Thoracic aorta (tissue), 2 donors: Measurements from ENCODE around the gene IGF1R. TPM values are rescaled to one million over a fixed set of nuclear protein-coding genes. Genes with fewer than 3 reads are reported as not detected.
A peak's percentile ranks its signal among the peaks of the same experiment; 100 is the strongest.

ENCODE experiments used
- ATAC-seq: fragments of 150-250 bp; one replicate; pipeline ENCODE4 v1.8.0; 2017; ENCODE audit warnings: low read depth; ENCODE audit not compliant: insufficient number of reproducible peaks, low FRiP score
- DNase-seq: peaks from one replicate; pipeline ENCODE4 v3.0.0-alpha.2; 2020; ENCODE audit warnings: low spot score
- H3K27ac ChIP-seq, 2 donors: fragments of 200-600 bp; sonication (generic); 1 replicate in 1 of 2; 2 replicates in 1 of 2; pipeline ENCODE4 v1.5.1; 2016; ENCODE audit warnings: mild to moderate bottlenecking in 2 of 2, moderate library complexity in 2 of 2
- H3K27me3 ChIP-seq: fragments of 200-600 bp; sonication (generic); replicated peaks from 2 replicates; pipeline ENCODE4 v1.6.0; 2016; ENCODE audit warnings: mild to moderate bottlenecking; ENCODE audit not compliant: insufficient read depth
- H3K36me3 ChIP-seq: fragments of 200-600 bp; sonication (generic); one replicate; pipeline ENCODE4 v1.5.1; 2016
- H3K4me1 ChIP-seq, 2 donors: fragments of 200-600 bp; sonication (generic); 1 replicate in 1 of 2; 2 replicates in 1 of 2; pipeline versions ENCODE4 v1.5.1 to v1.6.0; 2016; ENCODE audit warnings: low read depth in 2 of 2, mild to moderate bottlenecking in 1 of 2; ENCODE audit not compliant: control insufficient read depth in 1 of 2
- H3K4me3 ChIP-seq: fragments of 200-600 bp; sonication (generic); 2 replicates; pipeline ENCODE4 v1.5.1; 2016; ENCODE audit warnings: mild to moderate bottlenecking
- H3K9me3 ChIP-seq: fragments of 200-600 bp; sonication (generic); 2 replicates; pipeline ENCODE4 v1.5.1; 2016
- CTCF ChIP-seq: fragments of 200-600 bp; sonication (generic); IDR thresholded peaks from one replicate; pipeline ENCODE4 v1.5.1; 2019; ENCODE audit warnings: antibody characterized with exemption
- total RNA-seq, 2 donors: library from RNA; depleted of rRNA; stranded (reverse); fragments of >200 nt; gene quantifications; one replicate each; pipeline versions ENCODE4 v1.1.0 to v1.2.3, GENCODE V29; 2016

The IGF1R gene
- total RNA-seq, 2 donors from 2014 or later = 127 to 159 TPM

- H3K4me3 ChIP-seq = no peak overlapping the region
- H3K27ac ChIP-seq = peak overlapping the region in 1 of 2 donors; percentile 24
- DNase-seq (no peak), ATAC-seq (no peak)
- TF ChIP-seq CTCF = no peak
- H3K36me3 ChIP-seq = peaks cover 37% of the 10 kb centered on the region
- peaks cover 0 to 19% of the 10 kb centered on the region in 2 donors for H3K4me1 ChIP-seq
- no peaks in the 10 kb centered on the region for H3K27me3 ChIP-seq
- no peaks in the 10 kb centered on the region for H3K9me3 ChIP-seq
These were observed 282.2 kb downstream of the IGF1R start for GRCh38 chr15:98930576-98930975.

- Histone ChIP-seq H3K27ac (no peak overlapping the region), H3K4me1 (peaks cover 0 to 19% of the 10 kb centered on the region in 2 donors), H3K27me3 (no peaks in the 10 kb centered on the region), H3K9me3 (no peaks in the 10 kb centered on the region), H3K36me3 (peaks cover 38% of the 10 kb centered on the region), H3K4me3 (no peak overlapping the region)
- no peak for ATAC-seq
- TF ChIP-seq CTCF = no peak
- DNase-seq = no peak
These were observed 282.7 kb downstream of the IGF1R start for GRCh38 chr15:98931004-98931403.

GRCh38 chr15:98933406-98933805 is 285.1 kb downstream of the IGF1R start:
- no peak for TF ChIP-seq CTCF
- ATAC-seq (no peak), DNase-seq (no peak)
- H3K36me3 ChIP-seq = peaks cover 43% of the 10 kb centered on the region
- H3K27ac ChIP-seq = no peak overlapping the region
- H3K4me3 ChIP-seq = no peak overlapping the region
- H3K27me3 ChIP-seq = no peaks in the 10 kb centered on the region
- no peaks in the 10 kb centered on the region for H3K9me3 ChIP-seq
- H3K4me1 ChIP-seq = peaks cover 0 to under 1% of the 10 kb centered on the region in 2 donors

- Histone ChIP-seq H3K27me3 (no peaks in the 10 kb centered on the region), H3K9me3 (no peaks in the 10 kb centered on the region), H3K36me3 (peaks cover 49% of the 10 kb centered on the region), H3K4me3 (no peak overlapping the region), H3K4me1 (no peaks in the 10 kb centered on the region), H3K27ac (no peak overlapping the region)
- no peak for ATAC-seq
- no peak for DNase-seq
- TF ChIP-seq CTCF = no peak
These were observed 287.4 kb downstream of the IGF1R start for GRCh38 chr15:98935736-98936135.

- Histone ChIP-seq H3K27ac (no peak overlapping the region), H3K4me1 (peaks cover 0 to 11% of the 10 kb centered on the region in 2 donors), H3K27me3 (no peaks in the 10 kb centered on the region), H3K36me3 (peaks cover 39% of the 10 kb centered on the region), H3K4me3 (no peak overlapping the region), H3K9me3 (no peaks in the 10 kb centered on the region)
- no peak for TF ChIP-seq CTCF
- no peak for DNase-seq
- ATAC-seq = no peak
These were observed 289.2 kb downstream of the IGF1R start for GRCh38 chr15:98937413-98938104.
